NCI-H2171 (cell line): ENCODE measurements around the gene FBXL15.

ENCODE experiments used
- DNase-seq: peaks from one replicate; lab custom pipeline; 2025; lab: John Stamatoyannopoulos, UW

Gene FBXL15

DNA sequence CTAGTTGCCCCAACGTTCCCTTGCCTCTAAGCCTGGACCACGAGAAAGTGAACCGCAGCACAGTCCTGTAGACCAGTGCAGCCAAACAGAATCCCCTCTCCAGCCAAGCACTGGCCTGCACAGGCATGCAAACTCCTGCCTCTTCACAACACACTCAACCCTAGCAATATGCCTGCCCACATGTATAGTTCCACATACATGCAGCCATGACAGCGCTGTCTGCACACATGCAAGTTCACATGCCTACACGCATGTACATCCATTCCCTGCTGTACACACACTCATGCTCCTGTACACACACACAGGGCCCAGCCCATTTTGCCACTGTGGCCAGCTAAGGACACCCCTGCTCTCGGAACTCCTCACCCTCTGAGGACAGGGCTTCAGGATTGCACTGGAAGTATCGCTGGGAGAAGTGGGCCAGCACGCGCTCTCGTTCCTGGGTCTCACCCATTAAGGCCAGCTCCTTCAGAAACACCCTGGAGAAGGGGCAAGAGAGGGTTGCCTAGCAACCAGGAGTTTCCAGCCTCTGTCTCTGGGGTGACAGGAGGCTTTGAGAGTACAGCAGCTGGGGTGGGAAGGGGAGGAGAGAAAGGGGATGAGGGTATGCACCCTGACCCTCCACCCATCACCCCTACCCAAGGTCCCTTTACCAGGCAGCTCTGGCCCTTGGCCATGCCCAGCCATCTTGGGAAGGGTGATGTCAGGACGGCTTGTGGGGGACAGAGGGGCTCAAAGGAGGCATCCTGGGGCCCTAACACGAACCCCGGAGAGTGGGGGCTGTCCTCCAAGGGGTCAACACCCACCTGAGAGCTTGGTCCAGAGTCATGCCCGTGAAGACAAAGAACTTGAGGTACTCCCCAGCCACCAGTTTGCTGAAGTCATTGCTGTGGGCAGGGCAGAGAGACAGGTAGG, 9.0 kb upstream of the FBXL15 start:
- no peak for DNase-seq

DNA sequence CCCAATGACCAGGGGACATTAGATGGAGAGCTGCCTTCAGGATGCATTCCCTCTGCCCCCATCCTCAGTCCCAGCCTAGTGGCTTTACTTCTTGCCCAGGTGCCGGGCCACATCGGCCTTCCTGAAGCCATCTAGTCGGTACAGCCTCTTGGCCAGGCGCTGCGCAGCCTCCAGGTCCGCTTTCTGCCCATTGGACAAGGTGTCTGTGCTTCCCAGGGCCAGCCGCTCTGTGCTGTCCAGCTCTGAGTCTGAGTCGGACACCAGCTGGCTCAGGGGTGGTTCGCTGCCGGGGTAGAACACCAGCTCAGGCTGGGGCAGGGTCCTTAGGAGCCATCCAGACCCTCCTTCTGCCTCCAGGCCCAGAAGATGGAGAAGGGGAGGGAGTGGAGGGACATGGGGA, 8.3 kb upstream of the FBXL15 start:
- DNase-seq, result no peak

DNA sequence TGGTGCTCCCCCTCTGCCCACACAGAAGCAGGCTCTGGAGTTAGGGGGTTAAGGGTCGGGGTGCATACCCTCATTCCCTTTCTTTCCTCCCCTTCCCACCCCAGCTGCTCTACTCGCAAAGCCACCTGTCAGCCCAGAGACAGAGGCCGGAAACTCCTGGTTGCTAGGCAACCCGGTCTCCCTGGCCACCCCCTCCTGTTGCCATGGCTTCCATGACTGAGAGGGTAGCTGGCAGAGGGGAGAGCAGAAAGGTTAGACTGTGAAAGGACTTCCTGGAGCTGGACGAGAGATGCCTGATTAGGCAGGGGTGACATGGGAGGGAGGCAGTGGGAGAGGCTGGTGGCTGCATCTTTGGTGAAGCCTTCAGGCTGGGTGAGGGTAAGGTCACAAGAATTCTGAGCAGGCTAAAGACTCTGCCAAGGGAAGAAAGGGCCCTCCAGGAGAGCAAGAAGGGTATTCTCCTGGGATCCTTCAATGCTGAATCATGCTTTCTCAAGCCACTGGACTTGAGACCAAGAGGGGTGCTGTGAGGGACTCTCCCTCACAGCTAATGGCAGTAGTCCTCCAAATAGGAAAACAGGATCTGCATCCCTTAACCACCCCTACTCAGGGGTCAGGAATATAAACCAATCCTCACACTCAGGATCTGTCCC, 7.5 kb upstream of the FBXL15 start:
- peak; percentile 48 for DNase-seq

DNA sequence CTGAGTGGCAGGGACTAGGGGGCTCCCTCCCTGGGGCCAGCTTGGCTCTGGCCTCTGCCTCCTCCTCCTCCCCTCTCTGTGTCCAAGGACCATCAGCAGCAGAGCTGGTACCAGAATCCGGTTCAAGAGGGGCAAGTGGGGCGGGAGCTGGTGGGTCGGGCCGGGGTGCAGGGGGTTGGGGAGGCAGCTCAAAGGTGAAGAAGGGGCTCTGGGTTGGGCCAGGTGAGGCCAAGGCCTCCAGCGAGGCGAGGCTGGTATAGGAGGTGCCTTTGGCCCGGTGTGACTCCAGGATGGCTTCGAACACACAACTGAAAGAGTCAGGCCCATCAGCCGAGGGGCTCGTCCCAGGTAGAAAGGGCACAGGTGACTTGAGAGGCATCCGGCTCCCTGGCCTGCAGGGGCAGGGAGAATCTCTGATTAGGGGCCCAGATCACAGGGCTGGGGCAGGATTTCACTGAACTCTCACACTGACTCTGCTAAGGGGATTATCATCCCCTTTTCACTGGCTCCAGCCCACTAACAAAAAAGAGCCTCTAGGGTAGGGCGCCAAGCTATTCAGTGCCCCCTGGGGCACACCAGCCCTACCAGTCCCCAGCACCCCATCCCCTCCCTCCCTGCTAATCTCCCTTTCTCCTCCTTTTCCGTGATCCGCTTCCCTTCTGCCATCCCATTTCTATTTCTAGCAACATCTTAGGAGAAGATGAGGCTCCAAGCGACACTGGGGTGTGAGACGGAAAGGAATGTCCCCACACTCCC, 6.7 kb upstream of the FBXL15 start:
- no peak for DNase-seq

DNA sequence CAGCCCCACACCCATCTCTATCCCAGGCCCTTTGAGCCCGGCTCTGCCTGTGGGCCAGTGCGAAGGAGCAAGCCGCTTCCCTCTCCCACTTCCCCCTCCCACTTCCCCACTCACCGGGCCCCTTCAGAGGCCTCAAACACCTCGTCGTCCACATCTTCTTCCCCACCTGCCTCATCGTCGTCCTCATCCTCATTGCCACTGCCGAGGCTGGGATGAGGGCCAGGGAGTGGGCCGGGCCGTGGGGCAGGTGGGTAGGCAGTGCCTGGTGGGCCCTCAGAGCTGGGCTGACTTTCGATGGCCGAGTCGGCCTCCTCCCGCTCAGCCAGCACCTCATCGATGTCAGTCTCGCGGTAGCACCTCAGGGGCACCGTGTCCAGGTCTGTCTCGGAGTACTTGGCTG, 5.9 kb upstream of the FBXL15 start:
- DNase-seq, result no peak

DNA sequence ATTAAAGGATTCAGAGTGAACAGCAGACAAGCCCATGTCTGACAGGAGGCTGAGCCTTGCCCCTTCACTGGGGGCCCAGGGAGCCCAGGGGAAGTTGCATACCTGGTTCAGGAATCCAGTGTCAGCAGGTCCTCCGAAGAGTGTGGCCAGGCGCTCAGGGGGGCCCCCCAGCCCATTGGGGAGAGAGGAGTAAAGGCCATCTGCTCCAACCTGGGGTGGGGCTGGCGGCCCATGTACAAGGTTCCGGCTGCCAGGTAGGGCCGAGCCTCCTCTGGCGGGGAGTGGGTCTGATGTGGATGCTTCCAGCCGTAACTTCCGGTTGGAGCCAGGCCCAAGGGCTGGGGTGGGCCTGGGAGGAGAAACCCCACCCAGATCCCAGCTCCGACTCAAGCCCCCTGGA, 4.4 kb upstream of the FBXL15 start:
- DNase-seq, result no peak

DNA sequence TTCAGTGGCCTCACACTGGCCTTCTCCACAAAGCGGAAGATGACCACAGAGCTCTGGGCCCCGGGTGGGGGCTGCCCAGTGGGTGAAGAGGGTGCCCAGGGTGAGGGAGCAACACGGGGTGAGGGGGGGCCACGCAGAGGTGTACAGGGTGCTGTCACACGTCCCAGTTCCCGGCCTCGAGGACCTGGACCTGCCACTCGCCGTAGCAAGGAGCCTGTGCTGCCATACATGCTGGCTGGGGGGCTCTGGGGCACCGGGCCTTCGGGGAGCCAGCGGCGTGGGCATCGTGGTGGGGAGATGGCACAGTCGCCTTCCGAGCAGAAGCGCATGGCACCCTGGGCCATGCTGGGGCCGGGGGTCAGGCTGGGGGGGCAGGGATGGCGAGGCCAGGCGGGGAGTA, 3.9 kb upstream of the FBXL15 start:
- DNase-seq, result no peak

DNA sequence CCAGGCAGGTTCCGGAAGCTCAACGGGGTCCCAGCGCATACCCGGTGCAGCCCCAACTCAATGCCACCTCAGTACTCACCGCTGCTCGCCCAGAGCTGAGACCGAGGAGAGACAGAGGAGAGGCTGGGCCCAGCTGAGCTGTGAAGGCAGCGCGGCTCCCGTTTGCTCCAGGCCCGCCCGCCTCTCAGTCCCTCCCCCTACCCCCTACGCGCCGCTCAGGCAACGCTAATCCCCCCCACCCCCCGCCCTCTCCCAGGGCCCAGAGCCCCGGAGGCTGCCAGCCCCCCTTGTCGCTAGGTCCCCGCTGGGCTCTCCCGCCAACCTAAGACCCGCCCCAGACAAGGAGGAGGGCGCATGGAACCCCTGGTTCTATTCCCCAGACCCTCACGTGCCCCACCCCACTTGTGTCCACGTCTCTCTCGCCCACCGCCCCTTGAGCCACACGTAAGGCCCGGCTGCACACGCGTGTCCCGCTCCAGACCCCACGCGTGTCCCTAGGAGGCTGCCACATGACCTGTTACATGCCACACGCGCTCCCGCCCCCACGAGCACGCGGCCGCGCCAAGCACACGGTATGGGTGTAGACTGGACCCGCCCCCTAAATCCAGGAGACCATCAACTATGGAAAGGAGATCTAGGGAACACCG, 1.9 kb upstream of the FBXL15 start, which contains the start of gene PSD:
TSS of gene PSD (minus strand) at position 164 of the 647 bp plus-strand sequence. CDS start 1,747 bp downstream, outside the sequence.
- DNase-seq, result peak; percentile 75

DNA sequence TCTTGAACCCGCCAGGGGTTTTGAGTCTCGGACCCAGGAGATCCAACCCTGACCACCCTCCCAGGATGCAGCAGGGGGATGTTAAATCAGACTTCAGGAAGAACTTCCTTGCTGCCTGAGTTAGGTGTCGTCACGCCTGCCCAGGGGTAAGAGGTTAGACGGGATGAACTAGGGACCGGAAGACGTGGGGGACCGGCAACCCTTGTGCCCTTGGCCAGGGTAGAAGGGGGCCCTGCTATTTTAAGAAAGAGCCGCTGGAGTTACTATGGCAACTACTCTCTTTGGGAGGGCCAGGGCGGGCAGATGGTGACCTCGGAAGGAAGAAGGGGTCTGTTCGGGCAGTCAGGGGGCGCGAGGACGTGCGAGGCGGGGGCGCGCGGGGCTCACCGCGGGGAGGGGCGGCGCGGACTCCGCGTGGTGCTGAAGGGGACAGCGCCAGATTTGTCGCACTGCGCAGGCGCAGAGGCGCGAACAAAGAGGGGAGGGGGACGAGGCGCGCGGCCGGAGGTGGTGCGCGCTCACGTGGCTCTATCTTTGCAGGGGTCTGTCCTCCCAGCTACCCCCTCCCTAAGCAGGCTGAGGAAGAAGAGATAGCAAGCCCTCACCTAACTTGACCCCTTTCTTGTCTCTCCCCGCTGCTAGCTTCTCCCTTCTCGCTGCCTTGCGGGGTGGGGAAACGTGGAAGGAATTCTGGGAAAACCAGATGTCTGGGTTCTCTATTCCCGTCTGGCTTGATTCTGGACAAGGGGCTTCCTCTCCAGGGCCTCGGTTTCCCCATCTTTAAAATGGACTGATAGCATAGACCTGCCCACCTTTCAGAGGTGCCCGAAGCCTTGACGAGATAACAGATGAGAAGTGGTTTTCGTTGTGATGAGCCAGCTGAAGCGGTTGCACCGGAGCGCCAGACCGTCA, 1.1 kb upstream of the FBXL15 start:
- peak; percentile 75 for DNase-seq

DNA sequence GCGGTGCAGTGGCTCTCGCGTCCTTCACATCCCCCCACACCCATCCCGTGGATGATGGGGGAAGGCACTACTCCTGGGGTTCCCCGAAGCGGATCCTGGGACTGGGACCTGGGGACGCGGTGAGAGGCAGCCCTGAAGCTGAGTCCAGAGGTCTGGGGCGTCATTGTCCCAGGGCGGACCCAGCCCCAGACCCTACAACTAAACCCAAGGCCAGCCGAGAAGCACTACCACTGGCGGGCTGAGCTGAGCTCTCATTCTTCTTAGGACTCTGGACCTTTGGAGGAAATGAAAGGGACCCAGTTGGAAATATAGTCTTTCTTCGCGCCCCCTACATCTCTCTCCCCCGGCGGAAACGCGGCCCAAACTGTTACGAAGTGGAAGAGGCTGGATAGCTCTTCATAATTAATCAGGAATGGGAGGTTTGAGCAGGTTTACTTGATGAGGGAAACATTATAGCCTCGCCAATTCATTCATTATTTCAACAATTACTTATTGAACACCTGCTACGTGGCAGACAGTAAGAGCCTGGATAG, 389 bp upstream of the FBXL15 start:
- no peak for DNase-seq

DNA sequence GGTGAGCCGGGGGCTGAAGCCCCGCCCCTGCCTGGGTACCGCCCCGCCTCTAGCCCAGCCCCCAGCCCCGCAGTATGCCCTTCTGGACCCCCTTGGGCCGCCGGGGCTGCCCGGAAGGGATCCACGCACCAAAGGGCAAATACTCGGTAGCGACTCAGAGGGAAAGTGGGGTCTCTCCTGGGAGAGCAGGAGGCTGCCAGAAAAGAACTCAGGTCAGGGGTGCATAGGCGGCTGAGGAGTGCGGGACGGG, 796 bp downstream of the FBXL15 start:
- DNase-seq, result no peak

DNA sequence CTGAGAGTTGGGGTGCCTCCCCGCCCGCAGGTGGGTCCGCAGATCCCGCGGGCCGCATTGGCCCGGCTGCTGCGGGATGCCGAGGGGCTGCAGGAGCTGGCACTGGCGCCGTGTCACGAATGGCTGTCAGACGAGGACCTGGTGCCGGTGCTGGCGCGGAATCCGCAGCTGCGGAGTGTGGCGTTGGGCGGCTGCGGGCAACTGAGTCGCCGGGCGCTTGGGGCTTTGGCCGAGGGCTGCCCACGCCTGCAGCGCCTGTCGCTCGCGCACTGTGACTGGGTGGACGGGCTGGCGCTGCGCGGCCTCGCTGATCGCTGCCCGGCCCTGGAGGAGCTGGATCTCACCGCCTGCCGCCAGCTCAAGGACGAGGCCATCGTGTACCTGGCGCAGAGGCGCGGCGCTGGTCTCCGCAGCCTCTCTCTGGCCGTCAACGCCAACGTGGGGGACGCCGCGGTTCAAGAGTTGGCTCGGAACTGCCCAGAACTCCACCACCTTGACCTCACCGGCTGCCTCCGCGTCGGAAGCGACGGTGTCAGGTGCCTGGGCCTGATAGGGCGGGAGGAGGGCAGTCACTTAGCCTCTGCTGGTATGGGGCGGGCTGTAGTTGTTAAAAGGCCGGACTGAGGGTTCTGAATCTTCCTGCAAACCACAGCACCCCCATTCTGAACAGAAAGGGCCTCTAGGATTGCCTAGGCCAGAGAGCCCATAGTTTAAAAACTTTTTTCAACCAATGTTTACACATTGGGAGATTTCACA, 1.3 kb downstream of the FBXL15 start:
- DNase-seq, result no peak

DNA sequence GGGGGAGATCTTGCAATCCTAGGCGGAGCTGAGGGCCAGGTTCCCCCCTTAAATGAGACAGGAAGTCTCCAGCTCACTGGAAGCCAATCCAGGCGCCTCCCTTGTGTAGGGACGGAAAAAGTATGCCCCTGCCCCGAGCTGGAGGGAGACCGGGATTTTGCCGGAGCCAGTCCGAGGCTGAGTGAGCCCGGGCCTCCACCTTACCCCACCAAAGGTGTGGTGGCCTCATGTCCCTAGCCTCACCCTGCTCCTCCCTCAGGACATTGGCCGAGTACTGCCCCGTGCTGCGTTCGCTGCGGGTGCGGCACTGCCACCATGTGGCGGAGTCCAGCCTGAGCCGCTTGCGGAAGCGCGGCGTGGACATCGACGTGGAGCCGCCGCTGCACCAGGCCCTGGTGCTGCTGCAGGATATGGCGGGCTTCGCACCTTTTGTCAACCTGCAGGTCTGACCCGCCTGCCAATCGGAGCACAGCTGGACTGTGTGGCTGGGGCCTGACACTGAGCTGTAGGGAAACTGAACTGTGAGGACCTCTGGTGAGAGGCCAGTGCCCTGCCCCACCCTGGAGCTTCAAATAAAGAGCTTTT, 2.0 kb downstream of the FBXL15 start:
- DNase-seq, result no peak

DNA sequence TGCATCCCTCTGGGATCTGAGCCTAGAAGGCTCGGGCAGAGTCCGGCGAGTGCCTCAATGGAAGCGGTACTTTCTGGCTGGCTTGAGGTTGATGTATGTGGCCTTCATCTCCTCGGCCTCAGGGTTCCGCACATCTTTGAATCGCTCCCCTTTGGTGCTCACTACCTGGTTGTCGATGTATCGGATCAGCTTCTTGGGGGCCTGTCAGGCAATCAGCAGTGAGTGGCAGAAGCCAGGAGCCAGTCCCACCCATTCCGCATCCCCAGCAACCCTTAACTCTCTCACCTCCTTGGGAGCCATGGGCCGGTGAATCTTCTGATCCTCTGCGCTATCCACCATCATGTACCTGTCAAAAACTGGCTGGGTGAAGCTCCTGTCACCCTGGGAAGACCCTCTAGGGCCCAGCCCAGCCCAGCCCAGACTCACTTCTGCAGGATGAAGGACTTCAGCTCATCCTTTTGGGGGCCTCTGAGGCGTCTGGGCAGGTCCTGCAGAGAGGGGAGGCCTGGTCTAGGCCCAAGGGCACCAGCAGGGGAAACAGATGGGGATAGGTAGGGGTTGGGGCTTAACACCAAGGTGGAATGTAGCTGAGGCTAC, 2.8 kb downstream of the FBXL15 start:
- no peak for DNase-seq

DNA sequence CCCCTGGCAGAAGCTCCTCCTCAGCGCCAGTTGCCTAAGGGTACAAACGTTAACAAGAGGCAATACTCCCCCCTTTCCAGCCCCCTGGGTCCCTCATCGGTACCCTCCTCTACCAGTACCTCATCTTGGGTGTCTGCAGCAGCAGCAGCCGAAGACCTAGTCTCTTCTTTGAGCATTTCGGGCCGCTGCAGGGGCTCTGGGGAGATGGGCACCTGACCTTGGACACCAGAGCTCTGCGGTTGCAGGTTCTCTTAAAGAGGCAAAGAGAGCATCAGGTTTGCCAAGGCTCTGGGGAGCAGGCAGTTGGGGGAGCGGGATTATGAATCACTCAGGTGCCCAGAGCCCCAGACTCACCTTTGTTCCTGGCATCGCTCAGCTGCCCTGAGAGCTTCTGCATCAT, 3.5 kb downstream of the FBXL15 start:
- no peak for DNase-seq

DNA sequence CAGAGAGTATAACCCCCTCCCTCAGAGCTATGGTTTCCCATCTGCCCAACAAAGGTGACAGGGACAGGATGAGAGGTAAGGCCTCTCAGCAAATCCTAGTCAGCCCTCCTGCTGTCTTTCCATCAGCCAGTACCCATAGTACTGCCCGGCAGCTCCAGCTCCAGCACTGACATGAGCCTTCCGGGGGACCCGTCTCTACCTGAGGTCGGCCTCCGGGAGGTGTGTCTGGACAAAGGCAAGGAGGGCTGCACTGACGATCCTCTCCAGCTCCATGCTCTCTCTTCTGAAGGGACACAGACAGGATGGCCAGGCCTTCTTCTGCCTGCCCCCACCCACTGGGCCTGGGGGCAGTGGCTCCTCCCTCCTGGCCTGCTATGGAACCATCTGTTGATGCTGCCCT, 4.3 kb downstream of the FBXL15 start:
- DNase-seq, result no peak

DNA sequence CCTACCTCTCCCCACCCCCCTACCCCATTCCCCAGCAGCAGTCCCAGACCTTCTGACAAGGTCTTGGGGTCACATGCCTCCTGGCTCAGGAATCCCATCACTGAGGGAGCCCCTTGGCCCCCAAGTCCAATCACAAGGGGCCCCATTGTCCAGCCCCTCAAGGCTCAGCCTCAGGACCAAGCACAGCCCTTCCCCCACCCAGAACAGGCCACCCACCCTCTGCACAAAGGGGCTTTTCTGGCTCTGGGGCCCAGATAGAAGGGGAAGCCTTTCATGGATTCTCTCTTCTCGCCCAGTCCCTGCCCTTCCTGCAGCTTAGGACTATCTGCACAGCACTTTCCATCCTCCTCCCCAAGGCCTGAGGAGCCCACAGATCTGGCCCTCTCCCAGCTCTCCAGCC, 4.8 kb downstream of the FBXL15 start:
- no peak for DNase-seq

DNA sequence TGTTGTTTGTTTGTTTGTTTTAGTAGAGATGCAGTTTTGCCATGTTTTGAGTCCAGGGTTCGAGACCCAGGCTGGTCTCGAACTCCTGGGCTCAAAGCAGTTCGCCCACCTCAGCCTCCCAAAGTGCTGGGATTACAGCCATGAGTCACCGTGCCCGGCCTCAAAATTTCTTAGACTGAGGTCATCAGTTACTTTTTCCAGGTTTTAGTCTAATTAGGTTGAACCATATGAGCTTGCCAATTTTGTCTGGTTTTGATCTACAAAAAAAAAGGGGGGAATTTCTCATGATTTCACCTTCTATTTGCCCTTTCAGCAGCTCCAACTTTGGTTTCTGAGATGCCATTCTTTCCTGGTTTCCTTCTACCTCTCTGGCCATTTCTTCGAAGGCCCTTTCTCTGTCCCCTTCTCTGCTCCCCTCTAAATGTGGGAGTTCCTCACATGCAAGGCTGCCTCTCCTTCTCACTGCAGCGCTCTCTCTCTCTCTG, 6.2 kb downstream of the FBXL15 start:
- no peak for DNase-seq

DNA sequence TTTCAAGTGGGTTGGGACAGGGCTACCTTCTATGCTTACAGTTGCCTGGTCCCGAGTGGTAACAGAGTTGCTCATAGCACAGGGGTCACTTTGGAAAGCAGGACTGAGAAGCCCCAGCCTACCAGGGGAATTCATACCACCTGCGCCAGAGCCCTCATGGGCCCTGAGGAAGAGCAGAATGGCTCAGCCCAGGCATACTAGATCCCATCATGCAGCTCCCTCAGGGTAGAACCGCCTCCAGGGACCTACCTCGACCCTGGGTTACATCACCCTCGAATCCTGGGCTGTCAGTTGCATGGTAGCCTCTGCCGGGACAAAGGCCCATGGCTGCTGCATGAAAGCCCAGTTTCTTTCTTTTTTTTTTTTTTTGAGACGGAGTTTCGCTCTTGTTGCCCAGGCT, 8.8 kb downstream of the FBXL15 start:
- DNase-seq, result no peak
